Pons (tissue), 1 donor: ENCODE results near the gene DDX20.
A peak's percentile ranks its signal among the peaks of the same experiment; 100 is the strongest.

Experiments
- DNase-seq: peaks from one replicate; pipeline ENCODE4 v3.0.0-alpha.2; 2016; ENCODE audit warnings: low spot score

DDX20 gene

GRCh38 chr1:111755331-111756123 is at the start of gene DDX20:
Gene DDX20, plus strand, starts transcription at chr1:111755901. Its CDS starts 24 bp downstream, at chr1:111755925.
- peak; percentile 92 for DNase-seq

- no peak for DNase-seq
Observed at GRCh38 chr1:111706921-111707320, 48.8 kb upstream of the DDX20 start.

- DNase-seq = no peak
Observed at GRCh38 chr1:111707906-111708305, 47.8 kb upstream of the DDX20 start.

- DNase-seq = no peak
Observed at GRCh38 chr1:111709986-111710385, 45.7 kb upstream of the DDX20 start.

- DNase-seq = no peak
Observed at GRCh38 chr1:111716333-111716732, 39.4 kb upstream of the DDX20 start.

- DNase-seq = no peak
Observed at GRCh38 chr1:111717450-111717849, 38.3 kb upstream of the DDX20 start.

GRCh38 chr1:111719135-111719534 is 36.6 kb upstream of the DDX20 start:
- DNase-seq = no peak

GRCh38 chr1:111719674-111720132 is 36.0 kb upstream of the DDX20 start:
- DNase-seq = no peak

- DNase-seq = no peak
Observed at GRCh38 chr1:111720274-111720976, 35.3 kb upstream of the DDX20 start.

GRCh38 chr1:111720977-111721786 is 34.5 kb upstream of the DDX20 start:
- DNase-seq = no peak

GRCh38 chr1:111723091-111723806 is 32.5 kb upstream of the DDX20 start:
- no peak for DNase-seq

- DNase-seq = no peak
Observed at GRCh38 chr1:111723871-111724270, 31.8 kb upstream of the DDX20 start.

GRCh38 chr1:111725192-111725591 is 30.5 kb upstream of the DDX20 start:
- peak; percentile 12 for DNase-seq

- no peak for DNase-seq
Observed at GRCh38 chr1:111727056-111727455, 28.6 kb upstream of the DDX20 start.

GRCh38 chr1:111729271-111729921 is 26.3 kb upstream of the DDX20 start:
- no peak for DNase-seq

GRCh38 chr1:111729946-111730681 is 25.6 kb upstream of the DDX20 start:
- no peak for DNase-seq

GRCh38 chr1:111730706-111731105 is 25.0 kb upstream of the DDX20 start:
- no peak for DNase-seq

- DNase-seq = no peak
Observed at GRCh38 chr1:111731956-111732355, 23.7 kb upstream of the DDX20 start.

- DNase-seq = no peak
Observed at GRCh38 chr1:111732718-111733117, 23.0 kb upstream of the DDX20 start.

- DNase-seq = peak; percentile 61
Observed at GRCh38 chr1:111733183-111733991, 22.3 kb upstream of the DDX20 start.
